ENCODE data around the gene NOD1.

- no peak for TF ChIP-seq CTCF (IDR thresholded peaks at IDR 0.05)
- TF ChIP-seq REST (IDR thresholded peaks at IDR 0.05; ENCODE audit: insufficient read depth in 1 of 2, low read depth in 2 of 2, low read length in 1 of 2) = no peak
- no peak for TF ChIP-seq POLR2AphosphoS5 (IDR thresholded peaks at IDR 0.05; ENCODE audit: low read depth, low read length)
- TF ChIP-seq SIN3A (IDR thresholded peaks at IDR 0.05; ENCODE audit: borderline replicate concordance, insufficient read depth, low read depth, low read length) = no peak
Observed at GRCh38 chr7:30430777-30431176, 47.8 kb downstream of the NOD1 start.
